NCI-H187 (cell line): ENCODE measurements around the gene PARN.
"Not testable (repeated sequence)": the region's sequence is repeated elsewhere in the genome, so short reads cannot be mapped to it uniquely, and the experiment has no call there.

Experiments
- DNase-seq, 2 experiments: peaks; one replicate each; lab custom pipeline; 2025; lab: John Stamatoyannopoulos, UW

Gene PARN

GRCh38 chr16:14472357-14472756, 157.7 kb downstream of the PARN start:
- DNase-seq, result no peak

- no peak for DNase-seq
Measured at GRCh38 chr16:14470788-14471187, 159.3 kb downstream of the PARN start.

GRCh38 chr16:14465799-14466198, 164.3 kb downstream of the PARN start:
- no peak for DNase-seq

GRCh38 chr16:14464796-14465195, 165.3 kb downstream of the PARN start:
- DNase-seq, result no peak

DNA sequence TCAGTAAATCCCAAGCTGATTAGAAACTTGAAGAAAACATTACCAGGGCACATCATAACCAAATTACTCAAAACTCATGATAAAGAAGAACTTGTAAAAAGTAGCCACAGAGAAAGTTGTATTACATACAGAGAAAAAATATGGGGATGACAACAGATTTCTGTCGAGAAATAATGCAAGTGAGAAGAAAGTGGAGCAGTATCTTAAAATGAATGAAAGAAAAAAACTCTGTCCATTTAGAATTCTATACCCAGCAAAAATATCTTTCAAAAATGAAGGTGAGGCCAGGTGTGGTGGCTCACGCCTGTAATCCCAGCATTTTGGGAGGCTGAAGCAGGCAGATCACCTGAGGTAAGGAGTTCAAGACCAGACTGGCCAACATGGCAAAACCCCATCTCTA, 165.9 kb downstream of the PARN start:
- no peak for DNase-seq

DNA sequence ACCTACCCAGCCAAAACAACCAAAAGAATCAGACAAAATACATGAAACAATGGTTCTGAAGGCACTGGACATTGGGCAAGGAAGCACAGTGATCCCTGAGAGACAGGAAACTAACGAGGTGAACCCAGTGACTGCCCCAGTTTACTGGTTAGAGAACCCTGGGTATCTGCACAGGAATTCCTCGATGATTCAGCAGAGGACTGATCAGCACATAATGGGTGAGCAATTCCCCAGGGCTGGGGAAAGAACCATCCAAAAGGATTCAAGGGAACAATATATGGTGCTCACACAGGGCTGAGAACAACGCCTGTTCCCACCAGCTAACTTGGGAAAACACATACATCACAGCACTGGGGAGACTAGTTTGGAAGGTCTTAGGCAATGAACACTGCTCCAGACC, 167.2 kb downstream of the PARN start:
- DNase-seq, result no peak

- no peak for DNase-seq
Measured at GRCh38 chr16:14460726-14461125, 169.3 kb downstream of the PARN start.

DNA sequence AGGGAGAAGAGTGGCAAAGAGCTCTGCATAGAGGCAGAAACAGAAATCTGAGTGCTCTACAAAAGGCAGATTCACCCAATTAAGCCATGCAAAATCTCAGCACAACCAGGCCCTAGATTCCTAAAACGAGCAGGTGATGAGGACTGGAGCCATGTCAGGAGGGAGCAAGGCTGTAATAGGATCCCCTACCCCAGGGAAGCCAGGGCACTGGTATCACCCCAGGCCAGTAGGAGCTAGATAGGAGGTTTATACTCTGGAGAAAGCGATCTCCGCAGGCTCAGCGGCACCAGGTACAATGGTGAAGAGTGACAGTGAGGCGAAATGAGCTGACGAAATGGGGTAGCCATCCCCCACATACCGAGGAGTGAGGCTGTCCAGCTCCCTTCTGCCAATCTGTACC, 171.5 kb downstream of the PARN start:
- DNase-seq, result no peak

GRCh38 chr16:14456793-14457481, 173.1 kb downstream of the PARN start:
- no peak for DNase-seq

GRCh38 chr16:14455573-14455972, 174.5 kb downstream of the PARN start:
- no peak for DNase-seq

GRCh38 chr16:14454391-14454790, 175.7 kb downstream of the PARN start:
- DNase-seq, result no peak

GRCh38 chr16:14452066-14452465, 178.0 kb downstream of the PARN start:
- DNase-seq, result no peak

GRCh38 chr16:14450846-14451245, 179.2 kb downstream of the PARN start:
- no peak for DNase-seq

DNA sequence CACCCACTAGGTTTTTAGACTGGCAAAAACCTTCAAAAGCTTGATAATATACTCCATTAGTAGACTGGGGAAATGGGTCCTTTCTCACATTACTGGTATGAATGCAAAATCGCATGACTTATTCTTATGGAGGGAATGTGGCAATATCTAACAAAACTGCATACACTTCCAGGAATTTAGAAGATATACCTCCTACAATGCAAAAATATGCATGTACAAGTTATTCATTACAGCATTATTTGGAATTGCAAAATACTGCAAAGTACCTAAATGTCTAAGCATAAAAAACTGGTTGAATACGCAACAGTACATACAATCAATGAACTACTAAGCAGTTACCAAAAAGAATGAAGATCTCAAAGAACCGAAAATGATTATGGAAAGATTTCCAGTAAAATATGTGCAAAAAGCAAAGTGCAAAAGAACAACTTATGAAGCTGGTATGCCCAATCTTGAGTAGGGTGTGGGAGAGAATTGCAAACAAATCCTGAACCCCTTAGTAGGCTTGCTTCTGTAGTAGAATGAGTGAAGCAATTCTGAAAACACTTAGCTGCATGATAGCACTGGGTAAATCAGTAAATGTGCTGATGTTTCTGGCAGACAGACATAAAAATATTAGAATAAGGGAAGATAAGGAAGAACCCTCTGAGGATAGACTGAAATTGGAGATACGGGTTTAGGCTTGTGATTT, 180.1 kb downstream of the PARN start:
- DNase-seq, result no peak

DNA sequence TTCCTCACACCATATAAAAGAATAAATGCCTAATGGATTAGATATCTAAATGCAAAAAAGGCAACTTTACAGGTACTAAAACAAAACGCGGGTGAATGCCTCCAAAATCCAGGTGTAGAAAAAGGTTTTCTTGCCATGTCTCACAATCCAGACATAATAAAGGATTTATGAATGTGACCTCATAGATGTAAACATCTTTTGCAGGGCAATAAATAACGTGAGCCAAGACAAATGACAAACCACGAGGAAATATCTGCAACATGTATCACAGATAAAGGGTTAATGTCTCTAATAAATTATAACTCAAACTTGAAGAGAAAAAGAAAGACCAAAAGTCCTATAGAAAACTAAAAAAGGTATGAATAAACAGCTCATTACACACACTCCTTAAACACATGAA, 180.7 kb downstream of the PARN start:
- DNase-seq, result no peak

DNA sequence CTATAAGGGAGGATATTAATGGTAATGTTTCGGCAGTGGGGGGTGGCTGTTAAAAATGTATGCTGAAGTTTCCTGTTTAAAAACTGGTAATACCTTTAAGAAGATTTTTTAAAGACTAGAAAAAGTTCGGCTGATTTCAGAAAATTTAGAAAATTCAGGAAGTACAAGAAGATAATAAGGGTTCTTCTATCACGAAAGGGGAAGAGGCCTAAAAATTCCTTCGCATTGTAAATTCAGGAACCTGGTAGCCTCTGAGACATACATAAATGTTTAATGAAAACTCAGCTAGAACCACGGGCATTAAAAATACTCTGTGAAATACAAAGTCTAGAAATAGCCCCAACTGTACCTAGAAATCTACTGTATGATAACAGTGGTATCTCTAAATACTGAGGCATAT, 181.2 kb downstream of the PARN start:
- no peak for DNase-seq

GRCh38 chr16:14447783-14448182, 182.3 kb downstream of the PARN start:
- no peak for DNase-seq

DNA sequence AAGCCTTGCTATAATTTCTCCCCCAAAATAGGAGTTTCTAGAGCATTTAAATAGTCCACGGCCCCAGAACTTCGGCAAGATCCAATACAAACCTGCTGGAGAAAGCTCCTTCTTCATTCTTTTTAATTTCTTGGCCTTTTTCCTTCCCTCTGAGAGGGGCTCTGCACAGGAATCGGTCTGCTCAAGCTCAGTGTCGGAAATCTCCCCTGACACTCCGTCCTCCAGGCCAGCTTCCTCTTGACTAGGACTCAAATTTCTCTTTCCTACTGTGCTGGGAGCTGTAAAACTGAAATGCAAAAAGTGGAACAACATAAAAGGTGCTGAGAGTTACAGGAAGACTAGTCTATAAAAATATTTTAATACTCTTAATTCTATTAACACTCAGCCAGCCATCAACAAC, 183.3 kb downstream of the PARN start:
- no peak for DNase-seq

DNA sequence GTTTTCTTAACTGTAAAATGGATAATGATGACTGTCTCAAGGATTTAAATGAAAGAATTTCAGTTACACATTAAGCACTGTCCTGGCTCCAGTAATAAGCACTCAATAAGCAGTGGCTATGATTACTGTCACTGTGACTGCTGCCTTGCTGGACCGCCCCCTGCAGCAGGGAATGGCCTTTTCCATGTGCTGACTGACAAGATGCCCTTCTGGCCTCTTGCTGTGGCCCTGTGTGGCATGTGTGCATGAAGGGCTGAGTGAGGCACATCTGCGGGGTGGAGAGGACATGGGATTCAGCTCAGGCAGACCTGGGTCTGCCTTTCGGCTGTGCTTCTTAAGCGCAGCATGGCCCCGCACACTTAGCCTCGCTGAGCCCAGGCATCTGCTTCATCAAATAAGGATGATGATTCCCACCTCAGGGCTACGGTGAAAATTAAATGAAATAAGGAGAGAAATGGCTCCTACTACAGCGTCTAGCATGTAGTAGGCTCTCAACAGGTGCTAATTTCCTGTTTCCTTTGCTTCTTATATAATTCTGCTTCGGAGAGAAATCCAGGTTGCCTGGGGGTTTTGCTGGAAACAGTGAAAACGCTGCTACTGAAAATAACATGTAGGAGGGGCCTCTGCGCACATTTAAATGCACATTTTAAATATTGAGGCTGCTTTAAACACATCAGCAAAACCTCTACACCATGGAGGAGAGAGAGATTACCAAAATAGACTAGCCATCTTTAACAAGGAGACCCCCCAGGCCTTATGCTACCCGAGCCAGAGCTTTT, 183.9 kb downstream of the PARN start:
- DNase-seq, result no peak

- DNase-seq, result no peak
Measured at GRCh38 chr16:14444979-14445810, 184.9 kb downstream of the PARN start.

DNA sequence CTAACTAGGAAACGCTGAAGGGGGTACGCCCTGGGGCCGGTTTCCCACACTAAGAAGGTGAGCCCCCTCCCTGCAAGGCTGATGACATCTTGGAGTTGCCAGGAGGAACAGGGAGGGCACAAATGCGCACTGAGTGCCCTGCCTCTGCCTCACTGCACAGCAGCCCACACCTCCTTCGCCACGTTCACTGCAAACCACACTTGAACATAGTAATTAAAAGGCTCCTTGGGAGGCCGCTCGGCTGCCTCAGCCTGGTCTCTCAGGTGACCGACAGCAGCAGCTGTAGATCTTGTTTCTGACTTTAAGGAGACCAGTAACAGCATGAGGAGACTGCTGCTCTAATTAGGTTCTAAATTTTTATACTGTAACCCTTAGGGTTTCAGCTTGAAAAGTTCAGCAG, 188.5 kb downstream of the PARN start:
- not testable (repeated sequence) for DNase-seq

- no peak for DNase-seq
Measured at GRCh38 chr16:14438256-14438655, 191.8 kb downstream of the PARN start.
